ENCODE results near the gene GPRC5A. TPM values are rescaled to one million over a fixed set of nuclear protein-coding genes. Genes with fewer than 3 reads are reported as not detected.

Gene GPRC5A
- total and polyA plus RNA-seq, 2 experiments from 2014 or later = 37.8 to 84.8 TPM

GRCh38 chr12:12908711-12909110, 17.3 kb downstream of the GPRC5A start:
- in situ Hi-C loops (cut with MboI) = no loop called here
- Histone ChIP-seq H3K36me3 (ENCODE audit: low read depth) (peaks cover 29% of the 10 kb centered on the region), H3F3A (ENCODE audit: insufficient read depth) (peaks cover 10% of the 10 kb centered on the region; the same call in 1 of the 2 replicates), H3K27ac (no peak overlapping the region), H2AFZ (no peak overlapping the region), H3K4me3 (no peak overlapping the region), H3K9ac (no peak overlapping the region), H3K9me3 (ENCODE audit: low read depth) (no peaks in the 10 kb centered on the region), H4K20me1 (ENCODE audit: insufficient read depth) (no peaks in the 10 kb centered on the region), H3K9me2 (ENCODE audit: insufficient read depth) (no peaks in the 10 kb centered on the region), H3K27me3 (replicated peaks; ENCODE audit: insufficient read depth) (no peaks in the 10 kb centered on the region), H3K79me2 (ENCODE audit: insufficient read depth) (peaks cover 42% of the 10 kb centered on the region), H3K4me1 (ENCODE audit: insufficient read depth) (peaks cover 6% of the 10 kb centered on the region), H3K4me2 (ENCODE audit: unreplicated experiment) (no peak overlapping the region)
- no peak for DNase-seq
- WGBS, 2 experiments (ENCODE audit: low coverage in 1 of 2, low lambda C conversion rate in 2 of 2, missing lambda C conversion rate in 2 of 2) = 95 to 96% methylated on average over 12 of the region's 12 CpGs
- TF ChIP-seq EZH2 (IDR thresholded peaks at IDR 0.05; ENCODE audit: insufficient read depth, poor library complexity, severe bottlenecking) (no peak), EZH2phosphoT487 (IDR thresholded peaks at IDR 0.05; ENCODE audit: insufficient read depth, low read depth) (no peak)

- H3K4me3 ChIP-seq = no peak overlapping the region
- no peaks in the 10 kb centered on the region for H3K27me3 ChIP-seq (replicated peaks; ENCODE audit: insufficient read depth)
- peaks cover 35% of the 10 kb centered on the region for H3K79me2 ChIP-seq (ENCODE audit: insufficient read depth)
- no peak overlapping the region for H3K27ac ChIP-seq
- peaks cover 14% of the 10 kb centered on the region; the same call in 1 of the 2 replicates for H3F3A ChIP-seq (ENCODE audit: insufficient read depth)
- peaks cover 32% of the 10 kb centered on the region for H3K36me3 ChIP-seq (ENCODE audit: low read depth)
- H3K4me2 ChIP-seq (ENCODE audit: unreplicated experiment) = no peak overlapping the region
- H3K9ac ChIP-seq = no peak overlapping the region
- DNase-seq = no peak
- H3K9me3 ChIP-seq (ENCODE audit: low read depth) = no peaks in the 10 kb centered on the region
- in situ Hi-C loops (cut with MboI) = no loop called here
- peaks cover 6% of the 10 kb centered on the region for H3K4me1 ChIP-seq (ENCODE audit: insufficient read depth)
- H2AFZ ChIP-seq = no peak overlapping the region
- no peaks in the 10 kb centered on the region for H3K9me2 ChIP-seq (ENCODE audit: insufficient read depth)
- 78 to 84% methylated on average over 4 of the region's 4 CpGs for WGBS, 2 experiments (ENCODE audit: low coverage in 1 of 2, low lambda C conversion rate in 2 of 2, missing lambda C conversion rate in 2 of 2)
- no peaks in the 10 kb centered on the region for H4K20me1 ChIP-seq (ENCODE audit: insufficient read depth)
- TF ChIP-seq EZH2phosphoT487 (IDR thresholded peaks at IDR 0.05; ENCODE audit: insufficient read depth, low read depth) (no peak), EZH2 (IDR thresholded peaks at IDR 0.05; ENCODE audit: insufficient read depth, poor library complexity, severe bottlenecking) (no peak)
Observed at GRCh38 chr12:12909228-12909994, 18.0 kb downstream of the GPRC5A start.

- Histone ChIP-seq H3F3A (ENCODE audit: insufficient read depth) (peaks cover 14% of the 10 kb centered on the region; the same call in 1 of the 2 replicates), H3K9me3 (ENCODE audit: low read depth) (no peaks in the 10 kb centered on the region), H3K79me2 (ENCODE audit: insufficient read depth) (peaks cover 34% of the 10 kb centered on the region), H3K4me3 (no peak overlapping the region), H4K20me1 (ENCODE audit: insufficient read depth) (no peaks in the 10 kb centered on the region), H2AFZ (no peak overlapping the region), H3K27ac (no peak overlapping the region), H3K27me3 (replicated peaks; ENCODE audit: insufficient read depth) (no peaks in the 10 kb centered on the region), H3K9ac (no peak overlapping the region), H3K4me1 (ENCODE audit: insufficient read depth) (peaks cover 6% of the 10 kb centered on the region), H3K9me2 (ENCODE audit: insufficient read depth) (no peaks in the 10 kb centered on the region), H3K4me2 (ENCODE audit: unreplicated experiment) (no peak overlapping the region), H3K36me3 (ENCODE audit: low read depth) (peaks cover 32% of the 10 kb centered on the region)
- in situ Hi-C loops (cut with MboI) = loop anchor here (10.0 kb wide), 1 partner anchor 315 kb away; no protein-coding TSS in a partner anchor
- 76 to 78% methylated on average over 4 of the region's 4 CpGs for WGBS, 2 experiments (ENCODE audit: low coverage in 1 of 2, low lambda C conversion rate in 2 of 2, missing lambda C conversion rate in 2 of 2)
- DNase-seq = no peak
- TF ChIP-seq EZH2phosphoT487 (IDR thresholded peaks at IDR 0.05; ENCODE audit: insufficient read depth, low read depth) = no peak
- TF ChIP-seq EZH2 (IDR thresholded peaks at IDR 0.05; ENCODE audit: insufficient read depth, poor library complexity, severe bottlenecking) = no peak
Observed at GRCh38 chr12:12909995-12910420, 18.6 kb downstream of the GPRC5A start.

GRCh38 chr12:12912711-12913110, 21.3 kb downstream of the GPRC5A start:
- Histone ChIP-seq H3F3A (ENCODE audit: insufficient read depth) (peaks cover 14% of the 10 kb centered on the region; the same call in 1 of the 2 replicates), H3K9ac (no peak overlapping the region), H3K27ac (no peak overlapping the region), H3K4me1 (ENCODE audit: insufficient read depth) (peaks cover 14% of the 10 kb centered on the region), H3K4me3 (no peak overlapping the region), H3K27me3 (replicated peaks; ENCODE audit: insufficient read depth) (no peaks in the 10 kb centered on the region), H3K79me2 (ENCODE audit: insufficient read depth) (peaks cover 21% of the 10 kb centered on the region; the same call in 1 of the 2 replicates), H3K9me2 (ENCODE audit: insufficient read depth) (no peaks in the 10 kb centered on the region), H3K9me3 (ENCODE audit: low read depth) (no peaks in the 10 kb centered on the region), H3K4me2 (ENCODE audit: unreplicated experiment) (no peak overlapping the region), H4K20me1 (ENCODE audit: insufficient read depth) (no peaks in the 10 kb centered on the region), H3K36me3 (ENCODE audit: low read depth) (peaks cover 34% of the 10 kb centered on the region), H2AFZ (no peak overlapping the region)
- DNase-seq = no peak
- 92 to 98% methylated on average over 5 of the region's 5 CpGs for WGBS, 2 experiments (ENCODE audit: low coverage in 1 of 2, low lambda C conversion rate in 2 of 2, missing lambda C conversion rate in 2 of 2)
- TF ChIP-seq EZH2 (IDR thresholded peaks at IDR 0.05; ENCODE audit: insufficient read depth, poor library complexity, severe bottlenecking) (no peak), EZH2phosphoT487 (IDR thresholded peaks at IDR 0.05; ENCODE audit: insufficient read depth, low read depth) (no peak)
- in situ Hi-C loops (cut with MboI) = loop anchor here (10.0 kb wide), 1 partner anchor 312 kb away; no protein-coding TSS in a partner anchor

All from GM23248 (cell line).